H1 (cell line): ENCODE results near the gene UBL4A. TPM values are rescaled to one million over a fixed set of nuclear protein-coding genes. Genes with fewer than 3 reads are reported as not detected.

Source experiments
- CTCF ChIA-PET: fragments of 300-600 bp; sonication (Branson Sonifier 250); formaldehyde crosslinking; loops from one replicate; lab custom pipeline; 2021; ENCODE audit not compliant: partially characterized antibody; lab: Charles Lee
- POLR2A ChIA-PET: fragments of 300-600 bp; sonication (Branson Sonifier 250); formaldehyde crosslinking; loops from one replicate; lab custom pipeline; 2021; ENCODE audit warnings: inconsistent platforms; ENCODE audit not compliant: partially characterized antibody; lab: Charles Lee
- DNase-seq, 2 experiments: peaks; one replicate each; pipeline versions ENCODE4 v3.0.0 to v3.0.0-alpha.2; 2010 to 2022; ENCODE audit warnings: low spot score in 2 of 2, low read depth in 1 of 2, mixed read lengths in 1 of 2
- FAIRE-seq: peaks from 2 replicates; lab custom pipeline; 2011; peaks lifted over from hg19 to GRCh38; lab: Jason Lieb, UNC
- H2AFZ ChIP-seq: 2 replicates; pipeline ENCODE4 v1.8.1; 2012; ENCODE audit warnings: low read length, inconsistent platforms
- H2AK5ac ChIP-seq: 2 replicates; pipeline ENCODE4 v1.6.1; 2013; ENCODE audit warnings: low read depth, low read length
- H2BK120ac ChIP-seq: replicated peaks from 2 replicates; pipeline ENCODE3; 2013; ENCODE audit warnings: low read depth, low read length, inconsistent platforms
- H2BK12ac ChIP-seq: 2 replicates; pipeline ENCODE4 v1.6.1; 2013; ENCODE audit warnings: low read depth, low read length
- H2BK15ac ChIP-seq: 2 replicates; pipeline ENCODE4 v1.6.1; 2013; ENCODE audit warnings: low read length
- H2BK20ac ChIP-seq: 2 replicates; pipeline ENCODE4 v1.6.1; 2013; ENCODE audit warnings: low read length
- H2BK5ac ChIP-seq: 2 replicates; pipeline ENCODE4 v1.6.1; 2013; ENCODE audit warnings: low read depth, low read length
- H3K14ac ChIP-seq: 2 replicates; pipeline ENCODE4 v1.6.1; 2013; ENCODE audit warnings: inconsistent platforms; ENCODE audit not compliant: insufficient read length
- H3K18ac ChIP-seq: 2 replicates; pipeline ENCODE4 v1.6.1; 2013; ENCODE audit warnings: low read length; ENCODE audit errors: extremely low read depth
- H3K23ac ChIP-seq: 2 replicates; pipeline ENCODE4 v1.6.1; 2013; ENCODE audit warnings: inconsistent platforms; ENCODE audit not compliant: insufficient read length
- H3K23me2 ChIP-seq: 2 replicates; pipeline ENCODE4 v1.6.1; 2013; ENCODE audit warnings: low read depth, low read length
- H3K27ac ChIP-seq: 2 replicates; pipeline ENCODE4 v1.6.1; 2011; ENCODE audit warnings: low read depth, low read length, inconsistent platforms
- H3K27me3 ChIP-seq, 4 experiments: replicated peaks in 1 of 4; 1 replicate in 1 of 4; 2 replicates in 3 of 4; pipeline versions ENCODE4 v1.6.1 to v1.8.1; 2011 to 2013; ENCODE audit warnings: low read length in 3 of 4, mild to moderate bottlenecking in 3 of 4, inconsistent platforms in 2 of 4, mixed read lengths in 2 of 4, moderate library complexity in 1 of 4; ENCODE audit not compliant: control insufficient read depth in 3 of 4, insufficient read depth in 3 of 4; ENCODE audit errors: extremely low read depth in 1 of 4
- H3K36me3 ChIP-seq, 4 experiments: 2 replicates each; pipeline versions ENCODE4 v1.6.1 to v1.8.1; 2011 to 2013; ENCODE audit warnings: mild to moderate bottlenecking in 4 of 4, low read length in 3 of 4, moderate library complexity in 2 of 4, control low read depth in 1 of 4, inconsistent platforms in 1 of 4; ENCODE audit not compliant: insufficient read depth in 4 of 4, control insufficient read depth in 2 of 4
- H3K4ac ChIP-seq: replicated peaks from 2 replicates; pipeline ENCODE3; 2013; ENCODE audit warnings: low read length, low read depth, mixed read lengths, inconsistent platforms; ENCODE audit not compliant: insufficient read length
- H3K4me1 ChIP-seq, 4 experiments: replicated peaks in 1 of 4; 1 replicate in 1 of 4; 2 replicates in 3 of 4; pipeline versions ENCODE4 v1.6.1 to v1.8.1; 2011 to 2013; ENCODE audit warnings: low read length in 3 of 4, inconsistent platforms in 2 of 4, mixed read lengths in 1 of 4; ENCODE audit not compliant: insufficient read depth in 4 of 4, control insufficient read depth in 3 of 4
- H3K4me2 ChIP-seq, 2 experiments: 2 replicates each; pipeline versions ENCODE4 v1.6.1 to v1.8.1; 2011 to 2013; ENCODE audit warnings: low read depth in 2 of 2, low read length in 2 of 2, control low read depth in 1 of 2, inconsistent platforms in 1 of 2, mild to moderate bottlenecking in 1 of 2; ENCODE audit not compliant: insufficient read depth in 1 of 2
- H3K4me3 ChIP-seq, 4 experiments: fragments of 200-600, 300-600 bp in 1 of 4; sonication (generic), shearing (Covaris generic), sonication (Bioruptor Twin) in 1 of 4; 2 replicates each; pipeline versions ENCODE4 v1.5.1 to v1.8.1; 2011 to 2016; ENCODE audit warnings: low read length in 4 of 4, low read depth in 3 of 4, control low read depth in 2 of 4, inconsistent platforms in 2 of 4, mild to moderate bottlenecking in 2 of 4, mixed read lengths in 1 of 4, moderate library complexity in 1 of 4; ENCODE audit not compliant: insufficient read depth in 2 of 4; ENCODE audit errors: extremely low read depth in 1 of 4
- H3K56ac ChIP-seq: replicated peaks from 2 replicates; pipeline ENCODE3; 2013; ENCODE audit warnings: low read depth, mild to moderate bottlenecking, mixed read lengths, low read length, inconsistent platforms; ENCODE audit not compliant: insufficient read length
- H3K79me1 ChIP-seq: 2 replicates; pipeline ENCODE4 v1.6.1; 2013; ENCODE audit warnings: low read depth, low read length, control low read depth
- H3K79me2 ChIP-seq, 2 experiments: 2 replicates each; pipeline versions ENCODE4 v1.6.1 to v1.8.1; 2012 to 2013; ENCODE audit warnings: low read length in 2 of 2, mild to moderate bottlenecking in 2 of 2, inconsistent platforms in 1 of 2; ENCODE audit not compliant: insufficient read depth in 2 of 2, control insufficient read depth in 1 of 2
- H3K9ac ChIP-seq, 4 experiments: replicated peaks in 1 of 4; 1 replicate in 1 of 4; 2 replicates in 3 of 4; pipeline versions ENCODE4 v1.6.1 to v1.8.1; 2011 to 2013; ENCODE audit warnings: low read depth in 3 of 4, low read length in 3 of 4, control low read depth in 2 of 4, mild to moderate bottlenecking in 2 of 4, moderate library complexity in 2 of 4, inconsistent platforms in 1 of 4; ENCODE audit errors: extremely low read depth in 1 of 4
- H3K9me3 ChIP-seq, 2 experiments: 2 replicates each; pipeline versions ENCODE4 v1.6.1 to v1.8.1; 2012 to 2013; ENCODE audit warnings: mild to moderate bottlenecking in 2 of 2, moderate library complexity in 2 of 2, control low read depth in 1 of 2, inconsistent platforms in 1 of 2, low read depth in 1 of 2, low read length in 1 of 2, mixed read lengths in 1 of 2; ENCODE audit not compliant: insufficient read depth in 2 of 2
- H4K20me1 ChIP-seq, 2 experiments: replicated peaks in 1 of 2; 2 replicates each; pipeline versions ENCODE3 to v1.8.1; 2011 to 2013; ENCODE audit warnings: inconsistent platforms in 2 of 2, low read length in 2 of 2, mild to moderate bottlenecking in 1 of 2; ENCODE audit not compliant: insufficient read depth in 2 of 2, control insufficient read depth in 1 of 2
- H4K5ac ChIP-seq: 2 replicates; pipeline ENCODE4 v1.6.1; 2013; ENCODE audit warnings: low read length, low read depth, mixed read lengths, inconsistent platforms; ENCODE audit not compliant: insufficient read length
- H4K8ac ChIP-seq: 2 replicates; pipeline ENCODE4 v1.8.0; 2013; ENCODE audit warnings: mild to moderate bottlenecking, moderate library complexity, low read length, inconsistent platforms; ENCODE audit not compliant: insufficient read depth; ENCODE audit errors: extremely low read depth
- H4K91ac ChIP-seq: replicated peaks from 2 replicates; pipeline ENCODE3; 2013; ENCODE audit warnings: low read length, mixed read lengths, inconsistent platforms; ENCODE audit not compliant: insufficient read length
- HDAC6 ChIP-seq: IDR thresholded peaks from one replicate; pipeline ENCODE4 v1.7.1; 2012; ENCODE audit warnings: low read depth, mild to moderate bottlenecking, inconsistent platforms, low read length, moderate library complexity
- SP4 ChIP-seq: IDR thresholded peaks from 2 replicates; pipeline ENCODE4 v1.6.1; 2012; ENCODE audit warnings: low read length, inconsistent platforms
- TAF1 ChIP-seq: IDR thresholded peaks from 2 replicates; pipeline ENCODE4 v1.6.1; 2011; ENCODE audit warnings: mild to moderate bottlenecking, low read depth, low read length
- WGBS, 2 experiments: shearing (Covaris generic) in 1 of 2; methylation state at CpG; one replicate each; pipeline versions ENCODE4 v1.1.6 to v1.1.7; 2013 to 2015; ENCODE audit warnings: low lambda C conversion rate in 2 of 2, mixed read lengths in 2 of 2, inconsistent platforms in 1 of 2, low coverage in 1 of 2, missing lambda C conversion rate in 1 of 2; ENCODE audit not compliant: insufficient replicate concordance in 2 of 2, insufficient coverage in 1 of 2, insufficient read length in 1 of 2; ENCODE audit errors: extremely low coverage in 1 of 2, missing lambda C conversion rate in 1 of 2; 5-methylcytosine and 5-hydroxymethylcytosine counted together
- polyA plus RNA-seq, 7 experiments: library from polyadenylated mRNA; depleted of rRNA in 3 of 7; stranded (reverse) in 5 of 7; unstranded in 2 of 7; fragments of >200 nt in 5 of 7; fragments of 200-250 nt in 2 of 7; gene quantifications; 1 replicate in 5 of 7; 2 replicates in 1 of 7; 4 replicates in 1 of 7; pipeline versions ENCODE4 v1.2.1 to v1.2.3, GENCODE V29; 2011 to 2013; ENCODE audit warnings: missing spikeins in 2 of 7, mixed read lengths in 2 of 7
- total RNA-seq: library from RNA; stranded (reverse); fragmentation: NEBNext Ultra II Directional; extraction: Animal tissue kit (Norgen Biotek cat#: 25700); gene quantifications from 2 replicates; pipeline ENCODE4 v1.2.1, GENCODE V29; 2021
- TF ChIP-seq, protein P1 (sequence below): IDR thresholded peaks from 2 replicates; pipeline ENCODE4 v1.6.1; 2012; ENCODE audit warnings: inconsistent platforms

The UBL4A gene
- total and polyA plus RNA-seq, 2 of the 8 experiments (the other 6 are each of a cell fraction or from before 2014, with no cell fraction given) = 23.1 to 31.7 TPM

DNA sequence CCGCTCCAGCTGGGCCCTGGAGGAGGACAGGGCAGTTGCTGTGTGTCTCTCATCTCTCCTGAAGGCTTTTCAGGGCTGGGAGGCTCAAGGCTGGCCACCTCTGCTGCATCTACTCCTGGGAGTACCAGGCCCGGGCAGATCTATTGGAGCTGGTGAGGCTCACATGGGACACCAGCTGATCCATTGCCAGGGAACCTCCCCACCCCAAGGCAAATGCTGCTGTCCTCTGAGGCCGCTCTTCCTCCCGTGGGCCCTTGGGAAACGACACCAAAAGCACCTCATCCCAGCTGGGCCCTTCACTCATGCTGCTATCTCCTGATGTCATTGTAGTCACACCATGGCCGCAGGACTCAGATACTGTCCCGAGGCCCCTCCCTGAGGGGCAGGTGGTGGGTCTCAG is 3.6 kb downstream of the UBL4A start:
- H4K91ac ChIP-seq = no peak overlapping the region
- DNase-seq (no peak), FAIRE-seq (no peak)
- POLR2A ChIA-PET = interaction anchor here (1.0 to 1.2 kb wide), 2 partner anchors 47 to 85 kb away, joined by 3 read pairs; partner anchors contain the start of gene RPL10
- H3K18ac ChIP-seq = no peak overlapping the region
- H3K27me3 ChIP-seq = no peaks in the 10 kb centered on the region
- H3K4me1 ChIP-seq = peaks cover 0 to 6% (median 2%) of the 10 kb centered on the region in 4 experiments; a peak in 4 of 7 replicates
- H2AFZ ChIP-seq = no peak overlapping the region
- peaks cover 0 to 13% (median 0%) of the 10 kb centered on the region in 4 experiments; a peak in 2 of 8 replicates for H3K36me3 ChIP-seq
- H3K27ac ChIP-seq = no peak overlapping the region
- H3K79me2 ChIP-seq = no peaks in the 10 kb centered on the region
- H3K4ac ChIP-seq = no peak overlapping the region
- 94% methylated on average over 7 of the region's 7 CpGs; no CpG with 5 or more reads in 1 of the 2 experiments for WGBS, 2 experiments
- TF ChIP-seq SP4 = no peak
- TF ChIP-seq TAF1 = no peak
- TF ChIP-seq, protein P1, sequence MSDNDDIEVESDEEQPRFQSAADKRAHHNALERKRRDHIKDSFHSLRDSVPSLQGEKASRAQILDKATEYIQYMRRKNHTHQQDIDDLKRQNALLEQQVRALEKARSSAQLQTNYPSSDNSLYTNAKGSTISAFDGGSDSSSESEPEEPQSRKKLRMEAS = no peak
- no peak for TF ChIP-seq HDAC6
- H2BK12ac ChIP-seq = no peak overlapping the region
- no peak overlapping the region for H2BK120ac ChIP-seq
- H3K79me1 ChIP-seq = no peaks in the 10 kb centered on the region
- H3K14ac ChIP-seq = no peak overlapping the region
- H4K5ac ChIP-seq = no peak overlapping the region
- no peak overlapping the region for H3K4me2 ChIP-seq
- no peak overlapping the region for H2AK5ac ChIP-seq
- no peak overlapping the region for H2BK5ac ChIP-seq
- no peak overlapping the region for H4K8ac ChIP-seq
- H2BK20ac ChIP-seq = no peak overlapping the region
- no peak overlapping the region for H3K4me3 ChIP-seq
- H3K9ac ChIP-seq = no peak overlapping the region
- no peak overlapping the region for H2BK15ac ChIP-seq
- peaks cover 0 to 2% of the 10 kb centered on the region in 2 experiments for H4K20me1 ChIP-seq
- CTCF ChIA-PET = interaction anchor here (1.0 to 2.1 kb wide), 4 partner anchors 33 to 51 kb away, joined by 3 to 8 read pairs (median 4); no protein-coding TSS in a partner anchor
- H3K23me2 ChIP-seq = peaks cover 3% of the 10 kb centered on the region; the same call in 1 of the 2 replicates
- no peak overlapping the region for H3K23ac ChIP-seq
- no peaks in the 10 kb centered on the region for H3K9me3 ChIP-seq
- H3K56ac ChIP-seq = no peak overlapping the region
